Measurements from ENCODE around the gene CCR6. TPM values are rescaled to one million over a fixed set of nuclear protein-coding genes. Genes with fewer than 3 reads are reported as not detected.

Gene CCR6
- polyA plus RNA-seq, 4 donors: not detected

- DNase-seq (ENCODE audit: low read depth in 4 of 4, low spot score in 3 of 4): no peak
Observed at GRCh38 chr6:167140589-167141474, 17.9 kb downstream of the CCR6 start.

DNA sequence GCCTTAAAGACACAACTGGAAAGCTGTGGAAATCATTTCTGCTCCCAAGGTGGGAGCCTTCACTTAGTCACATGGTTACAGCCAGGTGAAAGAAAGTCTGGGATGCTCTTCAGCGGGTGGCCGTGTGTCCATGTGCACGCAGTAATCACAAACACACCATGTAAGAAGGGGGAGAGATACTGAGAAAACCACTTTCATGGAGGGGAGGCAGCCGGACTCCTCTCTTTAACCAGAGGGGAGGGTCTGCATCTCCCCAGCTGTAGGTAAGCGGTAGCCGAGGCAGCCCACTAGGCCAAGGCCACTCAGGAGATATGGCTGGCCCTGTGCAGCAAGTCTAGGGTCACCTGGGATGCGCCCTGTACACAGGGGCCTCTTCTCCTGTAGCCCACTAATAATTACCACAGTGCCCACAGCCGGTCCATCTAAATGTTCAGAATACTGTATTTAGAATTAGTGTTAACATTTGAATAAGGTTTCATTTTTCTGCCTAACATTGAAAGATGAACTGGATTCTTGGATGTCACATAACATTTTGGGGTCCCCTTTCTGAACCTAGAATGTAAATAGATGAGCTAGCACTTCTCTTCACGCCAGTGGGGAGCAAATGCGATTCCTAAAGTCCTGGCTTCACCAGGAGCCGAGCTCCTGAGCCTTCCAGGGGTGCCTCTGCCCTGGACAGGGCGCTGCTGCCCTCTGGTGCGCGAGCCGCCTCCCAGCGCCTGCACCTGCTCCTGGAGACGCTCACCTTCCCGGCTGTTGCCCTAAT lies 19.0 kb downstream of the CCR6 start:
- no peak for DNase-seq (ENCODE audit: low read depth in 4 of 4, low spot score in 3 of 4)

DNA sequence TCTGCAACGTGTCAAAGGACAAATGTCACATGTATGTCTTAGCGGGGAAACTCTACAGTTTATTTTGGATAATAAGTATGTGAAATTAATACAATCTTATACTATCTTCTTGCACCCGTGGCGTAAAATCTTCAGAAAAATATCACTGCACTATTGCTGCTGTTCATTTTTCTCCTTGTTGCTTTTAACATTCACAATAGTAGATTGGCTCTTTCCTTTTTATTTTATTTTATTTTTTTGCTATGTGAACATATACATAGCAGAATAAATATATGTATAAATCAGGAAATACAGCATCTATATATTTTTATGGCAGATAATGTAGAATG lies 19.5 kb downstream of the CCR6 start:
- no peak for DNase-seq (ENCODE audit: low read depth in 4 of 4, low spot score in 3 of 4)

GRCh38 chr6:167143041-167143440 lies 20.1 kb downstream of the CCR6 start:
- DNase-seq (ENCODE audit: low read depth in 4 of 4, low spot score in 3 of 4): no peak

DNA sequence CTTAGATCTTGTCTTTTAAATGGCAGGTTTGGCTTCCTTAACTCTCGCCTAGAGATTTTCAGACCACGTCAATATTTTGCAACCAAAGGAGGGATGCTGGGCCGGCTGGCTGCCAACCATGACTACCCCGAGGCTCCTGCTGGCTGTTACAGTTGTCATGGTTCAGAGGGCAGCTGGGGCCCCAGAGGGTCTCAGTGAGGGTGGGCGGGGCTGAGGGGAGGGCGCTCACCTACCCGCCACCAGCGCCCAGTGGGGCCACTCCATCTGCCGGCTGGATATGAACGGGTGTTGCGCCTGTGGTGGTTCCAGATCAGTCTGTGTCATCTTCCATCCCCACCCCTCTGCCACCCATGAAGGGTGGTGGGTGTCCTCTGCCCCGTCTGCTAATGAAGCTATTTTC lies 22.6 kb downstream of the CCR6 start:
- DNase-seq (ENCODE audit: low read depth in 4 of 4, low spot score in 3 of 4): no peak

DNA sequence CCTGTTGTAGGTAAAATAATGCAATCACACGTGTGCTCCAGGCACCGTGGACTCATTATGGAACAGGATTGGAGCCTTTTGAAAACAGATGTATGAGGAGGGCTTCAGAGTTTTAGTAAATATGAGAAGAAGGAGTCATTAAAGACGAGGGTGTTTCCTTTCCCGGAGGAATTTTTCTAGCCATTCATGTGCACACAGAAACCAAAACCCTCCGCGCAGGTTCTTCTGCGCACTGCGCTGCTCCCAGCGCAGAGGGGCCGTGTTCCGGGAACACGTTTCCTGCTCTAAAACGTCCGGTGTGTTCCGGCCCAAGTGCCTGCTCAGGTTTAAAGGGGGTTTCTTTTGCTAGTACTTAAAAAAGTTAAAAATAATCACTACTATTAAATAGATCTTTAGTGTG lies 23.2 kb downstream of the CCR6 start:
- DNase-seq (ENCODE audit: low read depth in 4 of 4, low spot score in 3 of 4): no peak

- DNase-seq (ENCODE audit: low read depth in 4 of 4, low spot score in 3 of 4): no peak
Observed at GRCh38 chr6:167146977-167147376, 24.1 kb downstream of the CCR6 start.

GRCh38 chr6:167148021-167148420 lies 25.1 kb downstream of the CCR6 start:
- no peak for DNase-seq (ENCODE audit: low read depth in 4 of 4, low spot score in 3 of 4)

- no peak for DNase-seq (ENCODE audit: low read depth in 4 of 4, low spot score in 3 of 4)
Observed at GRCh38 chr6:167148997-167149396, 26.1 kb downstream of the CCR6 start.

- DNase-seq (ENCODE audit: low read depth in 4 of 4, low spot score in 3 of 4): no peak
Observed at GRCh38 chr6:167150941-167151549, 28.1 kb downstream of the CCR6 start.

DNA sequence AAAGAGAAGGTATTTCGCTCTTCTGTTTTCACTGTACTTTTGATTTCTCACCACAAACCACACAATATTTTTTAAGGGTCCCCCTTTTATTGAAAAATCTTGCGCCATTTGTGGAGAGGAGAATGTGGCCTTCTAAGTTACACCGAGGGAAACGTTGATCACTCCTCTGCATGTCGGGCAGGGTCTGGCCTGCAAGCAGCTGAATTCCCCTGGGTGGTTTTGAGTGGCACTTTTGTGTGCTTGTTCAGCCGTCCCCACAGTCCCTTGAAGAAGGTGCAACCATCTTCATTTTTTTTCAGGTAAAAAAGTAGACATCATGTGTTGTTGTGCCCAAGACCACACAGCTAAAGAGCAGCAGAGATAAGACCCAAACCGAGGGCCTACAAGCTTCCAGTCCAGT lies 28.8 kb downstream of the CCR6 start:
- DNase-seq (ENCODE audit: low read depth in 4 of 4, low spot score in 3 of 4): no peak

- no peak for DNase-seq (ENCODE audit: low read depth in 4 of 4, low spot score in 3 of 4)
Observed at GRCh38 chr6:167152862-167153261, 30.0 kb downstream of the CCR6 start.

GRCh38 chr6:167153521-167153959 lies 30.6 kb downstream of the CCR6 start:
- DNase-seq (ENCODE audit: low read depth in 4 of 4, low spot score in 3 of 4): no peak

DNA sequence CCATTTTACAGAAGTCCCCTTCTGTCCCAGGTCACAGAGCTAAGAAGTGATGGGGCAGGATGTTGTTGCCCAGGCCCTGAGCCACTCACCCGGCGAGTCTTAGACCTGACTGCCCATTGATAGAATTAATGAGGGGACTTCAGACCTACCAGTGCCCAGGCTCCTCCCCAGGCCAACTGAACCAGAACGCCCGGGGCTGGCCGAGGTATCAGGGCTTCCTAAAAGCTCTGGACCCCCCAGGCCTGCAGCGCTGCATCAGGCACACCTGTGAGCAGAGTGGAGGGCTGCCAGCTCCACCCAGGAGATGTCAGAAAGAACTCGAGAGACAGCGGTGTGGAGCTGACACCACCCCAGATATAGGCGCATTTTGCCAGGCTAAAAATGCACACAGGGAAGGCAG lies 31.4 kb downstream of the CCR6 start:
- no peak for DNase-seq (ENCODE audit: low read depth in 4 of 4, low spot score in 3 of 4)

GRCh38 chr6:167154895-167155294 lies 32.0 kb downstream of the CCR6 start:
- no peak for DNase-seq (ENCODE audit: low read depth in 4 of 4, low spot score in 3 of 4)

- DNase-seq (ENCODE audit: low read depth in 4 of 4, low spot score in 3 of 4): no peak
Observed at GRCh38 chr6:167157414-167157813, 34.5 kb downstream of the CCR6 start.

GRCh38 chr6:167157863-167158262 lies 35.0 kb downstream of the CCR6 start, which contains the start of gene GPR31:
Gene GPR31 (minus strand): TSS chr6:167157980. CDS start chr6:167157831, 149 bp downstream.
- no peak for DNase-seq (ENCODE audit: low read depth in 4 of 4, low spot score in 3 of 4)

DNA sequence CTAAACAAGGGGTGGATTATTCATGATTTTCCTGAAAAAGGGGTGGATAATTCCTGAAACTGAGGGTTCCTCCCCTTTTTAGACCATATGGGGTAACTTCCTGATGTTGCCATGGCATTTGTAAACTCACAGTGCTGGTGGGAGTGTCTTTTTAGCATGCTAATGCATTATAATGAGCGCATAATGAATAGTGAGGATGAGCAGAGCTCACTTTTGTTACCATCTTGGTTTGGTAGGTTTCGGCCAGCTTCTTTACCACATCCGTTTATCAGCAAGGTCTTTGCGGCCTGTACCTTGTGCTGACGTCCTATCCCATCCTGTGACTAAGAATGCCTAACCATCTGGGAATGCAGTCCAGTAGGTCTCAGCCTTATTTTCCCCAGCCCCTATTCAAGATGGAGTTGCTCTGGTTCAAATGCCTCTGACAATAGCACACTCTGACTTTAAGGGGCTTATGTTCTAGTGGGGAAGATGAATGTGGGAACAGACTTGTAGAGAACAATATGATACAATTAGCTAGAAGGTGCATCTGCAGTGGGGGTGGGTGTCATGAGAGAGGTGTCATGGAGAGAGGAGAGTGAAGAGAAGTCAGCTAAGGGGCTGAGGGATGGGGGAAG lies 39.1 kb downstream of the CCR6 start:
- DNase-seq (ENCODE audit: low read depth in 4 of 4, low spot score in 3 of 4): no peak

DNA sequence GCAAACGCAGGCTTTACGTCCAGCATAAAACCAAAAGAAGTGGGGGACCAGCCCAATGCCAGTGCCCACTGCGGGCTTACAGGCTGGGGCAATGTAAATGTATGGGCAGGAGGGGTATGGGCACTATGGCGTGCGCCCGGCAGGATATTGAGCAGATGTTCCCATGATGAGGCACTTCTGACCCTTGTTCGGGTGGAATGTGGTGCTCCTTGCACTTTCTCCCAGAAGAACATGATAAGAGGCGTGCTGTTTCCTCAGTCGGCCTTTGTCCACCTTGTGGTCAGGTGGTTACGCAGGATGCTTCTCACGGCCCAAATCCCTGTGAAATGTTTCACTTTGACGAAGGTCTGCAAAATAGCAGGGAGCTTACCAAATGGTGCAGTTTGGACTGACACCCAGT lies 39.7 kb downstream of the CCR6 start:
- no peak for DNase-seq (ENCODE audit: low read depth in 4 of 4, low spot score in 3 of 4)

DNA sequence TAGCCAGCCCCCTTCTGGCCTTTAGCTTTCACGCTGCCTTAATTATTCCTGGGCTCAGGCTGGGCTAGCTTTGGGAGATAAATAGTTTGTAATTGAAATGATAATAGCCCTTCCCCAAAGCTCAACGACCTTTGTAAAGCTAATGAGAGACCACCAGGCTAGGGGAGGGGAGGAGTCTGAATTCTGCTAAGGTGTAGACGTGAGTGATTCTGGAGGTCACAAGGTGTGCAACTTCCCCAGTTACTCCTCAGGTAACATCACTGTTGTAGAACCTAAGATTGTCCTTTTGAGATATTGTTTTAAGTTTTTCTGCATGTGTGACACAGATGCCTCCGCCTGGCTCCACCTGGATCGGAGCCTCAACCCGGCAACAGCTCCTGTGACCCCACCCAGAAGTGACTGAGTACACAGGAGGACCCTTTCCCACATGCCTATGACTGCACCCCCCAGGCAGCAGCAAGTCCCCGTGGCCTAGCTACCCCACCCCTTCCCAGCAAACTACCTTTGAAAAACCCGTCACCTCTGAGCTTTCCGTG lies 40.6 kb downstream of the CCR6 start:
- no peak for DNase-seq (ENCODE audit: low read depth in 4 of 4, low spot score in 3 of 4)

- DNase-seq (ENCODE audit: low read depth in 4 of 4, low spot score in 3 of 4): no peak
Observed at GRCh38 chr6:167164261-167164660, 41.4 kb downstream of the CCR6 start.

Data from left renal pelvis (tissue), 4 donors.